GM19035 (cell line): ENCODE measurements around the gene PIK3R3.
"Not testable (repeated sequence)": the region's sequence is repeated elsewhere in the genome, so short reads cannot be mapped to it uniquely, and the experiment has no call there.

Source experiments
- ATAC-seq: cut with Tn5 transposase; IDR thresholded peaks from one replicate; pipeline ENCODE4 v1.9.1; 2021; ENCODE audit not compliant: unreplicated experiment

The PIK3R3 gene

DNA sequence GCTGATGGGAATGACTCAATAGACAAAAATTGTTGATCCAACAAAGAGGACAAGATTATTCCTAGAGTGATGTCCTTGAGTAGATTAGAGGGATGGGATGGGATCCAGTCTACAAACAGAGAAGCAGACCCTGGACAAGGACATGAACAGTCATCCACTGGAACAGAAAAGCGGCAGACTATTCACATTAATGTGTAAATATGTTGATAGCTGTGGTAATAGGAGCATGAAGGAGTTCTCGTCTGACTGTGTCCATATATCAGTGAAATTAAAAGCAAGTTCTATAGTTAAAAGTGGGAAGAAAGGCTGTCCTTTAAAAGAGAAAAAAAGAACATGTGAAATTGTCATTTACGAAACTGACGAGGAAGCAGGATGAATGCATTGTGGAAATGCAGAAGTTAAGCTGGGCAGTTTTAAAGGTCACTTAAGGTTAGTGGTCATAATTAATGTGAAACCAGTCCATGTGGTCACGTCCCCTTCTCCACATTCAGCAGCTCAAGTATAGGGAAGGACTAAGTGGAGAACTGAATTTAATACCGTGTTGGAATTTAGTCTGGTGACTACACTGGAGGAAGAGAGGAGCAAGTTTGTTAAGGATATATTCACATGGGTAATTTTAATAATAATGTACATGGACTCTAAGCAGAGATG lies 62.1 kb downstream of the PIK3R3 start:
- no peak for ATAC-seq

DNA sequence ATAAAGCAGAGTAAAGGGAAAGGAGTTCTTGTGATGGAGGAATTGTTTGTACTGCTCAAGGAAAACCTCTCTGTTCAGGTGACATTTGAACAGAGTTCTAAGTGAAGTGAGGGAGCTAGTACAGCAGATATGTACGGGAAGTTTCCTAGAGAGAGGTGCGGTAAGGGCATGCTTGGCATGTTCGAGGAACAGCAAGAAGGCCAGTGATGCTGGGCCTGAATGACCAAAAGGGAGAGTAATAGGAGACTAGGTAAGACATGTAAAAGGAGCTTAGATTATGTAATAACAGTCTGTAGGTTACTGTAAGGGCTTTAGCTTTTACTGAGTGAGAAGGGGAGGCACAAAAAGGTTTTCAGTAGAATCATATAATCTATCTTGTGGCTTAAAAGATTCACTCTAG lies 63.9 kb downstream of the PIK3R3 start:
- no peak for ATAC-seq

DNA sequence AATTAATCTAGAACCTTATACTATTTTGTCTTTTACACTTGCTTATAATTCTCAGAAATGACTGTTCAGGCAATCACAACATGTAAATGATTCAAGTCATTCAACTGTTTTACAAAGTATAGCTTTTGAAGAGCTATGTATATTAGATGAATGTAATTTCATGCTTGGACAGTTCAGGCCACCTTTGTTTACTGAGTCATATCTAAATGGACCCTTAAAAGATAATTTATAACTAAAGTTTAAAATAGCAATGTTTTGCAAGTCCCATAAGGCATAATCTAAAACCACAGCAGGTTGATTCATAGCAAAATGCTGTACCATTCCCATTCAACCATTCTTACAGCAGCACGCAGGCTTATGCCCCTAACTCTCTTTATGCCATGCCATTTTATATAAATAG lies 64.8 kb downstream of the PIK3R3 start:
- ATAC-seq: no peak

DNA sequence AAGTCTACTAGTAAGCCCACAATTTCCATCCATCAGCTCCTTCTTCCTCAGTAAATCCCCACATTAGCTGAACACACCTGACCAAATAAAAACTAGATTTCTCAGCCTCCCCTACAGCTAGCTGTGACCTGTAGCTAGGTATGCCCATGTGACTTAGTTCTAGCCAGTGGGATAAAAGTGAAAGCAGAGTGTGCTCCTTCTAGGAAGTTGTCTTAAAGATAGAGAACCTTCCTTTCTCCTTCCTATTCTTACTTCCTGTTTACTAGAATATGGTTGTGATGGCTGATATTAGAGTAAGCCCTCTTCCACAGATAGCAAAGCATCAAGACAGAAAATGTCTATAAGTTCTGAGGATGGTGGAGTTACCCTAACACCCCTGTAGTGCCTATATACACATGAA lies 67.0 kb downstream of the PIK3R3 start:
- ATAC-seq: no peak

DNA sequence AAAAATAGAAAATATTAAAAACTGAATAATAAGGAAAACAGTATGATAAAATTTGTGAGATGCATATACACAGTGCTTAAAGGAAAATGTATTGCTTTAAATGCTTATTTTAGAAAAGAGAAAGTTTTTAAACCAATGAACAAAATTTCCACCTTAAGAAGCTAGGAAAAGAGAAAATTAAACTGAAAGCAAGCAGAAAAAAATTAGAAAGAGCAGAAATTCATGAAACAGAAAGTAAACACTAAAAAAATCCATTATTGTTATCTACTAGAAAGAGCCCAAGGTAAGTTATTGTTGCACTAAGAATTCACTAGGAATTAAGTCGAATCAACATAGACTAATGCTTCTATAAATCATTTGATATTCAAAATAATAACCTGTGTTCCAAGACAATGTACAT lies 67.7 kb downstream of the PIK3R3 start:
- ATAC-seq: no peak

DNA sequence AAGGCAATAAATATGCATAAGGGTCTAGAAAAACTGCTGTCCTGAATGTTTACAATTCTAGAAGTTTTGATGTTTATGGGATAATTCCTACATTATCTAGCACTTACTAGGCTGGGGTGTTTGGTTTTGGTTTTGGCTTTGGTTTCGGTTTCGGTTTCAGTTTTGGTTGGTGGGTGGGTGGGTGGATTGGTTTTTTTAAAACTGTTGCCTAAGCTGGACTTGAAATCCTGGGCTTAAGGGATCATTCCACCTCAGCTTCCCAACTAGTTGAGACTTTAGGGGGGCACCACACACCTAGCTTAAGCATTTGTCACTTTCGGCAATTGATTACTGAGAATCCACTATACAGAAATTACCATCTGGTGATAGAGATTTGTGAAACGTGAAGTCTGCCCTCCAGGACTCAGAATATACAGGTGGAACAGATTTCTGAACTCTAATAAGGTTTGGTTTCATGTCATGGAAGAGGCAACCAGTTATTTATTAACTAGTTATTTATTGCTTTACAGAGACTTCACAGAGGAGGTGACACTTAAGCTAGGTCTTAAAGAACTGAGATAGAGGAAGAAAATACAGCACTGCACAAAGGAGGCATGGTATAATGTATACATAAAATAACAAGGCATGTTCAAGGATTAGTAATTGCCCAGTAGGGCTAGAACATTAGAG lies 69.6 kb downstream of the PIK3R3 start:
- ATAC-seq: no peak

DNA sequence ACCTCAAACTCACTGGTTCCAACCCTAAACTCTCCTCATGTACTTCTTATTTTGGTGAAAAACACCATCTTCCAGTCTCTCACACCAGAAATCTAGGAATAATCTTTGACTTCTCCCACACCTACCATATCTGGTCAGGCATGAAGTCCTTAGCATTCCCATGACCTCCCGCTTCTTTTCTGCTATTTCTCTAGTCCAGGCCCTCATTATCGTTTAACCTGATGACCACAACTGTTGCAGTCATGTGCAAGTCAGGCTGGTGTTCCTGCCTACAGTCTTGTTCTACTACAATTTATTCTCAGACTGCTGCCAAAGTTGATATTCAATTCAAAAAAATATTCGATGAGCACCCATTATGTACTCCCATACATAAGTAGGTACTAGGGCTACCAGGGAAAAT lies 71.3 kb downstream of the PIK3R3 start:
- ATAC-seq: no peak

DNA sequence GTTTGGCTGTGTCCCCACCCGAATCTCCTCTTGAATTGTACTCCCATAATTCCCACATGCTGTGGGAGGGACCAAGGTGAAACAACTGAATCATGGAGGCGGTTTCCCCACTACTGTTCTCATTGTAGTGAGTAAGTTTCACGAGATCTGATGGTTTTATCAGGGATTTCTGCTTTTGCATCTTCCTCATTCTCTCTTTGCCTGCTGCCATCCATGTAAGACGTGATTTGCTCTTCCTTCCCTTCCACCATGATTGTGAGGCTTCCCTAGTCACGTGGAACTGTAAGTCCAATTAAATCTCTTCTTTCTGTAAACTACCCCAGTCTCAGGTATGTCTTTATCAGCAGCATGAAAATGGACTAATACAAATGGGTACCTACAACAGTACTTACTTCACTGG lies 73.5 kb downstream of the PIK3R3 start:
- no peak for ATAC-seq

DNA sequence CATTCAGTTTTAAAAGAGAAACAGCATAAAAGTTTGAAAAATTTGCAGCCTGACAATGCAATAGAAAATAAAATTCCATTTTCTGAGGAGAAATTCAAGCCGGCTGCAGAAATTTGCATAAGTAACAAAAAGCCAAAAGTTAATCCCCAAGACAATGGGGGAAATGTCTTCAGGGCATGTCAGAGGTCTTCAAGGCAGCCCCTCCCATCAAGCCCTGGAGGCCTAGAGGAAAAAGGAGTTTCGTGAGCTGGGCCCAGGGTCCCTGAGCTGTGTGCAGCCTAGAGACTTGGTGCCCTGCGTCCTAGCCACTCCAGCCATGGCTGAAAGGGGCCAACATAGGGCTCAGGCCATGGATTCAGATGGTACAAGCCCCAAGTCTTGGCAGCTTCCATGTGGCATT lies 74.6 kb downstream of the PIK3R3 start:
- ATAC-seq: no peak

DNA sequence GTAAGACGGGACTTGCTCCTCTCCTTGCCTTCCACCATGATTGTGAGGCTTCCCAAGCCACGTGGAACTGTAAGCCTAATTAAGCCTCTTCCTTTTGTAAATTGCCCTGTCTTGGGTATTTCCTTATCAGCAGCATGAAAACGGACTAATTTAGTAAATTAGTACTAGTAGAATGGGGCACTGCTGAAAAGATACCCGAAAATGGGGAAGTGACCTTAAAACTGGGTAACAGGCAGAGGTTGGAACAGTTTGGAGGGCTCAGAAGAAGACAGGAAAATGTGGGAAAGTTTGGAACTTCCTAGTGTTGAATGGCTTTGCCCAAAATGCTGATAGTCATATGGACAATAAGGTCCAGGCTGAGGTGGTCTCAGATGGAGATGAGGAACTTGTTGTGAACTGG lies 75.2 kb downstream of the PIK3R3 start:
- ATAC-seq: not testable (repeated sequence)

DNA sequence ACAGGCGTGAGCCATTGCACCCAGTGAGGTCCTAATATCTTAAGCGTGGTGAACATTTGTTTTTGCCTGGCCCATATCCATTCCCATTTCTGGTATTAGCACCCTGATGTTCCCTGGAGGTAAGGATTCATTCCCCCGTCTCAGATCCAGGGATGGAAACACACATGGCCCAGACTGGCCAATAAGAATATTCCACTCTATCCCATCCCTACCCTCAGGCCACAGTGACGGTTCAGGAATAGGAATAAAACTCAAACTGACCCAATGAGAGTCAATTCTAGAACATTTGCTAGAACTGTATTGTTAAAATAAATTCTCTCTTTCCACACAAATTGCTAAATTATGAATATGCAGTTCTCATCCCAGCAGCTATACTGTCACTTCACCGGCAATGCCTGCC lies 76.1 kb downstream of the PIK3R3 start:
- no peak for ATAC-seq

DNA sequence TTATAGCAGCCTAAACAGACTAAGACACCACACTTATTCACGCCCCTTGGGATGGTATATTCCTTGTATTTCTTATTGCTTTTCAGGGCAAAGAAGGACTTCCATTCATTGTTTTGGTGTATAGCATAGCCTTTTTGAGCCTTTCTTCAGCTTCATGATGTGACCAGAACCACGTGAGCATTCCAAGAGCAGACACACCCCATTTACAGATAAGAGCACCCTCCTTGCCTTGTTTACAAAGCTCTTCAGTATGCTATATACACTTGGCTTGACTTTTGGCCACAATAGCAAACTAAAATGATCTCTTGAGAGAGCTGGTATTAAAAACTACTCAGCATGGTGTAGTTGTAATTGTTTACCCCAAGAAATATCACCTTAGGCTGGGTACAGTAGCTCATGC lies 78.7 kb downstream of the PIK3R3 start:
- ATAC-seq: no peak

DNA sequence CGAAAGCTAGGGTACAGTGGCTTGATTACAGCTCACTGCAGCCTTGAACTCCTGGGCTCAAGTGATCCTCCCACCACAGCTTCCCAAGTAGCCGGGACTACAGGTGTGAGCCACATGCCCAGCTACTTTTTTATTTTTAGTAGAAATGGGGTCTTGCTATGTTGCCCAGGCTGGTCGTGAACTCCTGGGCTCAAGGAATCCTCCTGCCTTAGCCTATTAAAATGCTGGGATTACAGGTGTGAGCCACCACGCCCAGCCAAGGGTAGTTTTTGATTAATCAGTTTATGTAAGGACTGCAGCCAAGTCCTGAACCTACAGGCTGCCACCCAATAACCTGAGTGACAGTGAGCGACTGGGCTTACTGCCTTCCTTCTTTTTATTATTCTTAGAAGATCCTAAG lies 88.3 kb downstream of the PIK3R3 start:
- no peak for ATAC-seq

DNA sequence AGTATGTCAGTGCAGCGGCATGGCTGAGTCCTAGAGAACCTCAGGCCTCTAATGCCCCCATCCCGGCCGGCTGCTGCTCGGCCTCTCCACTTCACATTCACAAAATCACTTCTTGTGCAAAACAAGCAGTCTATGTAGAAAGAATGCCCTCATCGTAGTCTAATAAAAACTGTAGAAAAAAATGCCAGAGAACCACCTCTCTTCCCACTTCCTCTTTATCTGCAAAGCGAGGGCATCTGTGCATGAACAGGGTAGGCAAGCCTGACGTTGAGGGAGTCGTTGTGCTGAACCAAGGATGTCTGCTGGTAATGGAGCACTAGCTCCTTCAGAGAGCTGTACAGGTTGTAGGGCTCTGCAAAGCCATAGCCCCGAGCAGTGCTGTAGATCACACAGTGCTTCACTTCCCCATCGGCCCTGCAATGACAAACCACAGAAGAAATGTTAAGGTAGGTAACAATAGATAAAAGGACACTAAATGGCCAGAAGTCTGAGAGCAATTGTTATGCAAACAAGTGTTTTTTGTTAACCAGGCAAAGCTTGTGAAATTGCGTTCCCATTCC lies 88.9 kb downstream of the PIK3R3 start:
- ATAC-seq: peak; percentile 83

DNA sequence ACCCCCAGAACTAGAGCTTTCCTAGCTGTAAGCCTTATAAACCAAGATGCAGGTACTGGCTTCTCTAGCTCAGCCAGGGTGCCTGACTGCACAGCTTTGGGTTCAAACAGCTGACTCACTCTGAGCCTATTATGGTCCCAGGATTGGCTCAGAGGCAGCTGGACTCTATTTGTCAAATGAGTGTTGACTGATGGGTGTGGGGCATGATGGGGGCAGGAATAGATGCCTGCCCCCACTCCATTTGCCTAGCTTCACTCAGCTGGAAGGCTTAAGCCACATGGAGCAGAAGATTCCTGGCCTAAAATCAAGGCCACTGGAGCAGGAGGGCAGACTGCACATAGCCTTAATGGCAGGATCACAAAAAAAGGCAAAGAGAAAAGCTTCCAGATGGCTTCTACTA lies 90.5 kb downstream of the PIK3R3 start:
- ATAC-seq: no peak

DNA sequence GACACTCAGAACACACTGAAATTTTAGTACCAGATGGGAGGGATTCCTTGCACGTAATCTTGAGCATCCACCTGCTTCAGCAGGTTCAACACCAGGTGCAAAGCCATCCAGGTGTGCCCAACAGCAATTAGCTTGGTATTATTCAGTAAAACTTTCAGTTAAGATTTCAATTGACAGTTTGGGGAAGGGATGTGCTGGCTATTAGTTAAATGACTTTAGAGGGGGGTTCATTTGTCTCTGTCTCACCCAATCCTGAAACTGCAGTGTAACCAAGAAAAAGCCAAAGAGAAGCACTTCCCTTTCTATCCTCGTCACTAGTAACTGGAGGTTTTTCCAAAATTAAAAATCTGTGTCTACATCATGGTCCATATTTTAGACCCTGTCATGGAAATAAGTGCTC lies 90.9 kb downstream of the PIK3R3 start:
- ATAC-seq: no peak

DNA sequence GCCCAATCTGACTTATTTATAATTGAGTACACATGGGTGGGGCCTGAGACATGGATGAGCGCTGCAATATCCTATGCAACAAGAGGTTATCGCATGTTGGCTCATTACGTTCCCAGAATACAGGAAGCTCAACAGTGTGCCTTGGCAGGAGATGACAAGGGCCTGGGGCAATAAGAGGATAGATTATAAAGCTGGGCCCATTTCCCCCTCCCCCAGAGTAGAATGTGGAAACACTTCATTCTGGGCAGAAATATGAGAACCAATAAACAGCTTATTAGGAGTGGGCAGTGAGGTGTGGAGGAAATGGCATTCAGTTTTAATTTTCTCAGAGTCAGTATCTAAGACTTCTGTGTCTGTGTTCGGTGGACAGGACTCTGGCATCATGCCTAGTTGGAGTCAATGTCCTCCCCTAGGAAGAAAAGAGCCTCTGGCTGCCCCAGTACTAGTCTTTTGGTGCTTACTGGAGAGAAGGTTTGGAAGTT lies 92.8 kb downstream of the PIK3R3 start:
- ATAC-seq: no peak

DNA sequence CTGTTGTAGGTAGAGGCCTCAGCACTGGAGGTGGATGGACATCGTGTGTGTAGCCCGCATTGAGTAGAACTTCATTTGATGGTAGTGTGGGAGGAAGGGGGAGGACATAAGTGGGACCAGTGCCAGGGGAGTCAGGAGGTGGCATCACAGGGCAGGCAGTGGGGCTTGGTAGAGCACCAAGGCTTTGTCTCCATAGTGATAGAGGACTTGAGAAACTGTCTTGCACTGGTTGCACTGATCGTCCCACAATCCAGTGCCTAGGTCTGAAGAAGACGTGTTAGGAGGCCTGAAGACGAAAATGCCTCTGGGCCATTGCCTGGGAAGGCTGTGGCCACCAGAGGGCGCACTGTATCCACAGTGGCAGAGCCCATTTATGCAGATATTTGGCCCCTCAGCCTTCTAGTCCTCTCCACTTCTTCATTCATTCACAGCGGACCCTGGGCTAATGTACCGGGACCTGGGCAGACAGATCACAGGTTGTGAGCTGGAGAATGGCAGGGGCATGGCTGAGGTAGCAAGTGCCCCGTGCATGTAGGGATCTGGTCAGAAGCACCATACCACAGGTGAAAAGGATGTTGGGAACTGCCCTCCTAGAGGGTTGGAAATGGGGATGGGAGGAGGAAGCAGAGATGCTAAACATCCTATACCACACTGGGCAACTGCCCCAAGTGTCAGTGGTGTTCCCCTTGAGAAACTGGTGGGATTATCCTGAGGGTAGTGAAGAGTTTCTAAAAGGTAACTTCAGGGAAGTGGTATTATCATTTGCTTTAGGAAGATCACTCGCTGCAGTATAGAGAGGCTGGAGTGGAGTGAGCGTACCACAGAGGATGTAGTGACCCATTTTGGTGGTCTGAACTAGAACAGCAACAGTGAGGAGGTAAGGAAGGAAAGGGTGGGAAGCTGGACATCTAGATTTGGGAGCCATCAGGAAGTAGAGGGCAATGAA lies 95.3 kb downstream of the PIK3R3 start:
- no peak for ATAC-seq

DNA sequence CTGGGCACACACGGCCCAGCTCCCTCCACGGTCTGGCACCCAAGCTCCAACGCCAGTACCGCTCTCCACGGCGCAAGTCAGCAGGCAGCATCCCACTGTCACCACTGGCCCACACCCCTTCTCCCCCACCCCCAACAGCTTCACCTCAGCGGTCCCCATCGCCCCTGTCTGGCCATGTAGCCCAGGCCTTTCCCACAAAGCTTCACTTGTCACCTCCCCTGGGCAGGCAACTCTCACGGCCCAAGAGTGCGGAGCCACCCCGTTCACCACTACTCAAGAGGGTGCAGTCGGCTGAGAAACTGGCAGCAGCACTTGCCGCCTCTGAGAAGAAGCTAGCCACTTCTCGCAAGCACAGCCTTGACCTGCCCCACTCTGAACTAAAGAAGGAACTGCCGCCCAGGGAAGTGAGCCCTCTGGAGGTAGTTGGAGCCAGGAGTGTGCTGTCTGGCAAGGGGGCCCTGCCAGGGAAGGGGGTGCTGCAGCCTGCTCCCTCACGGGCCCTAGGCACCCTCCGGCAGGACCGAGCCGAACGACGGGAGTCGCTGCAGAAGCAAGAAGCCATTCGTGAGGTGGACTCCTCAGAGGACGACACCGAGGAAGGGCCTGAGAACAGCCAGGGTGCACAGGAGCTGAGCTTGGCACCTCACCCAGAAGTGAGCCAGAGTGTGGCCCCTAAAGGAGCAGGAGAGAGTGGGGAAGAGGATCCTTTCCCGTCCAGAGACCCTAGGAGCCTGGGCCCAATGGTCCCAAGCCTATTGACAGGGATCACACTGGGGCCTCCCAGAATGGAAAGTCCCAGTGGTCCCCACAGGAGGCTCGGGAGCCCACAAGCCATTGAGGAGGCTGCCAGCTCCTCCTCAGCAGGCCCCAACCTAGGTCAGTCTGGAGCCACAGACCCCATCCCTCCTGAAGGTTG lies 97.6 kb downstream of the PIK3R3 start:
- ATAC-seq: no peak

DNA sequence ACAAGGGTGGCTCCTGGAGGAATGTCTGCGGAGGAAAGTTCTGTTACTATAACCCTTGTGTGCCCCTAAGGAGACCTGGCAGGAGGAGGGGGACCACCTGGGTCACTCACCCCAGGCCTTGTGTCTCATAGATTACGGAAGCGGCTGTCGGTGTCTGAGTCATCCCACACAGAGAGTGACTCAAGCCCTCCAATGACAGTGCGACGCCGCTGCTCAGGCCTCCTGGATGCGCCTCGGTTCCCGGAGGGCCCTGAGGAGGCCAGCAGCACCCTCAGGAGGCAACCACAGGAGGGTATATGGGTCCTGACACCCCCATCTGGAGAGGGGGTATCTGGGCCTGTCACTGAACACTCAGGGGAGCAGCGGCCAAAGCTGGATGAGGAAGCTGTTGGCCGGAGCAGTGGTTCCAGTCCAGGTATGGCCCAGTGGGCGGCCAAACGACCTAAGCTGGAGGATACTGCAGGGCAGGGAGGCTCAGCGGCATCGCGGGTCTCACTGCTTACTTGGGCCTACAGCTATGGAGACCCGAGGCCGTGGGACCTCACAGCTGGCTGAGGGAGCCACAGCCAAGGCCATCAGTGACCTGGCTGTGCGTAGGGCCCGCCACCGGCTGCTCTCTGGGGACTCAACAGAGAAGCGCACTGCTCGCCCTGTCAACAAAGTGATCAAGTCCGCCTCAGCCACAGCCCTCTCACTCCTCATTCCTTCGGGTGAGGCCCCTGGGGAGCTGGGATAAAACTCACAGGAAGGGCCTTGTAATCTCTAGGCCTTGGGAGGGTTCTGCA lies 101.4 kb downstream of the PIK3R3 start:
- ATAC-seq: no peak
